Stimulated activated CD4-positive, alpha-beta T cell treated with anti-CD3 and anti-CD28 coated beads, Interleukin-12 subunit alpha, Interleukin-12 subunit beta, amount 100 ng/mL, for 24 hours (primary cell): Measurements from ENCODE around the gene HBM.
A peak's percentile ranks its signal among the peaks of the same experiment; 100 is the strongest.
"Not testable (repeated sequence)": the region's sequence is repeated elsewhere in the genome, so short reads cannot be mapped to it uniquely, and the experiment has no call there.

ENCODE experiments used
- DNase-seq, 2 experiments: peaks; one replicate each; pipeline ENCODE4 v3.0.0-alpha.2; 2020; ENCODE audit warnings: low read depth in 2 of 2

HBM gene

DNA sequence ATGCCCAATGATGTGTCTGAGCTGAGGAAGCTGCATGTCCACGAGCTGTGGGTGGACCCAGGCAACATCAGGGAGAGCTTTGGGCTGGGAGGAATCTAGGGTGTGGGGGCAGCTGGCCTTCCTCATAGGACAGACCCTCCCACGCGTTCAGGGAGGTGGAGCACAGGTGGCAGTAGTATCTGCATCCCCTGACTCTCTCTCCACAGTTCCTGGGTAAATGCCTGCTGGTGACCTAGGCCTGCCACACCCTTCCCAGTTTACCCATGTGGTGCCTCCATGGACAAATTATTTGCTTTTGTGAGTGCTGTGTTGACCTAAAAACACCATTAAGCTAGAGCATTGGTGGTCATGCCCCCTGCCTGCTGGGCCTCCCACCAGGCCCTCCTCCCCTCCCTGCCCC lies 3.2 kb downstream of the HBM start:
- no peak for DNase-seq

DNA sequence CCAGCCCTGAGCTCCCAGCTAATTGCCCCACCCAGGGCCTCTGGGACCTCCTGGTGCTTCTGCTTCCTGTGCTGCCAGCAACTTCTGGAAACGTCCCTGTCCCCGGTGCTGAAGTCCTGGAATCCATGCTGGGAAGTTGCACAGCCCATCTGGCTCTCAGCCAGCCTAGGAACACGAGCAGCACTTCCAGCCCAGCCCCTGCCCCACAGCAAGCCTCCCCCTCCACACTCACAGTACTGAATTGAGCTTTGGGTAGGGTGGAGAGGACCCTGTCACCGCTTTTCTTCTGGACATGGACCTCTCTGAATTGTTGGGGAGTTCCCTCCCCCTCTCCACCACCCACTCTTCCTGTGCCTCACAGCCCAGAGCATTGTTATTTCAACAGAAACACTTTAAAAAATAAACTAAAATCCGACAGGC lies 4.3 kb downstream of the HBM start:
- DNase-seq = not testable (repeated sequence)

DNA sequence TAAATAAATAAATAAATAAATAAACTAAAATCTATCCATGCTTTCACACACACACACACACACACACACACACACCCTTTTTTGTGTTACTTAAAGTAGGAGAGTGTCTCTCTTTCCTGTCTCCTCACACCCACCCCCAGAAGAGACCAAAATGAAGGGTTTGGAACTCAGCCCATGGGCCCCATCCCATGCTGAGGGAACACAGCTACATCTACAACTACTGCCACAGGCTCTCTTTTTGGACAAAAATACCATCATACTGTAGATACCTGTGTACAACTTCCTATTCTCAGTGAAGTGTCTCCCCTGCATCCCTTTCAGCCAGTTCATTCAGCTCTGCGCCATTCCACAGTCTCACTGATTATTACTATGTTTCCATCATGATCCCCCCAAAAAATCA lies 5.0 kb downstream of the HBM start:
- DNase-seq = no peak

DNA sequence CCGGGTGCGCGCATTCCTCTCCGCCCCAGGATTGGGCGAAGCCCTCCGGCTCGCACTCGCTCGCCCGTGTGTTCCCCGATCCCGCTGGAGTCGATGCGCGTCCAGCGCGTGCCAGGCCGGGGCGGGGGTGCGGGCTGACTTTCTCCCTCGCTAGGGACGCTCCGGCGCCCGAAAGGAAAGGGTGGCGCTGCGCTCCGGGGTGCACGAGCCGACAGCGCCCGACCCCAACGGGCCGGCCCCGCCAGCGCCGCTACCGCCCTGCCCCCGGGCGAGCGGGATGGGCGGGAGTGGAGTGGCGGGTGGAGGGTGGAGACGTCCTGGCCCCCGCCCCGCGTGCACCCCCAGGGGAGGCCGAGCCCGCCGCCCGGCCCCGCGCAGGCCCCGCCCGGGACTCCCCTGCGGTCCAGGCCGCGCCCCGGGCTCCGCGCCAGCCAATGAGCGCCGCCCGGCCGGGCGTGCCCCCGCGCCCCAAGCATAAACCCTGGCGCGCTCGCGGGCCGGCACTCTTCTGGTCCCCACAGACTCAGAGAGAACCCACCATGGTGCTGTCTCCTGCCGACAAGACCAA lies 6.7 kb downstream of the HBM start, which contains the start of gene HBA2:
Gene HBA2 (plus strand): TSS at position 503 of the 568 bp plus-strand sequence. CDS start 37 bp downstream, at position 540.
- DNase-seq = not testable (repeated sequence)

GRCh38 chr16:173211-173854 lies 7.6 kb downstream of the HBM start:
- DNase-seq = not testable (repeated sequence)

- not testable (repeated sequence) for DNase-seq
Measured at GRCh38 chr16:173928-174769, 8.4 kb downstream of the HBM start.

DNA sequence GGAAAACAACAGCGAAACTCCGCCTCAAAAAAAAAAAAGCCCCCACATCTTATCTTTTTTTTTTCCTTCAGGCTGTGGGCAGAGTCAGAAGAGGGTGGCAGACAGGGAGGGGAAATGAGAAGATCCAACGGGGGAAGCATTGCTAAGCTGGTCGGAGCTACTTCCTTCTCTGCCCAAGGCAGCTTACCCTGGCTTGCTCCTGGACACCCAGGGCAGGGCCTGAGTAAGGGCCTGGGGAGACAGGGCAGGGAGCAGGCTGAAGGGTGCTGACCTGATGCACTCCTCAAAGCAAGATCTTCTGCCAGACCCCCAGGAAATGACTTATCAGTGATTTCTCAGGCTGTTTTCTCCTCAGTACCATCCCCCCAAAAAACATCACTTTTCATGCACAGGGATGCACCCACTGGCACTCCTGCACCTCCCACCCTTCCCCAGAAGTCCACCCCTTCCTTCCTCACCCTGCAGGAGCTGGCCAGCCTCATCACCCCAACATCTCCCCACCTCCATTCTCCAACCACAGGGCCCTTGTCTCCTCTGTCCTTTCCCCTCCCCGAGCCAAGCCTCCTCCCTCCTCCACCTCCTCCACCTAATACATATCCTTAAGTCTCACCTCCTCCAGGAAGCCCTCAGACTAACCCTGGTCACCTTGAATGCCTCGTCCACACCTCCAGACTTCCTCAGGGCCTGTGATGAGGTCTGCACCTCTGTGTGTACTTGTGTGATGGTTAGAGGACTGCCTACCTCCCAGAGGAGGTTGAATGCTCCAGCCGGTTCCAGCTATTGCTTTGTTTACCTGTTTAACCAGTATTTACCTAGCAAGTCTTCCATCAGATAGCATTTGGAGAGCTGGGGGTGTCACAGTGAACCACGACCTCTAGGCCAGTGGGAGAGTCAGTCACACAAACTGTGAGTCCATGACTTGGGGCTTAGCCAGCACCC lies 9.5 kb downstream of the HBM start:
- no peak for DNase-seq

DNA sequence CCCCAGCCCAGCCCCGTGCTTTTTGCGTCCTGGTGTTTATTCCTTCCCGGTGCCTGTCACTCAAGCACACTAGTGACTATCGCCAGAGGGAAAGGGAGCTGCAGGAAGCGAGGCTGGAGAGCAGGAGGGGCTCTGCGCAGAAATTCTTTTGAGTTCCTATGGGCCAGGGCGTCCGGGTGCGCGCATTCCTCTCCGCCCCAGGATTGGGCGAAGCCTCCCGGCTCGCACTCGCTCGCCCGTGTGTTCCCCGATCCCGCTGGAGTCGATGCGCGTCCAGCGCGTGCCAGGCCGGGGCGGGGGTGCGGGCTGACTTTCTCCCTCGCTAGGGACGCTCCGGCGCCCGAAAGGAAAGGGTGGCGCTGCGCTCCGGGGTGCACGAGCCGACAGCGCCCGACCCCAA lies 10.2 kb downstream of the HBM start:
- not testable (repeated sequence) for DNase-seq

DNA sequence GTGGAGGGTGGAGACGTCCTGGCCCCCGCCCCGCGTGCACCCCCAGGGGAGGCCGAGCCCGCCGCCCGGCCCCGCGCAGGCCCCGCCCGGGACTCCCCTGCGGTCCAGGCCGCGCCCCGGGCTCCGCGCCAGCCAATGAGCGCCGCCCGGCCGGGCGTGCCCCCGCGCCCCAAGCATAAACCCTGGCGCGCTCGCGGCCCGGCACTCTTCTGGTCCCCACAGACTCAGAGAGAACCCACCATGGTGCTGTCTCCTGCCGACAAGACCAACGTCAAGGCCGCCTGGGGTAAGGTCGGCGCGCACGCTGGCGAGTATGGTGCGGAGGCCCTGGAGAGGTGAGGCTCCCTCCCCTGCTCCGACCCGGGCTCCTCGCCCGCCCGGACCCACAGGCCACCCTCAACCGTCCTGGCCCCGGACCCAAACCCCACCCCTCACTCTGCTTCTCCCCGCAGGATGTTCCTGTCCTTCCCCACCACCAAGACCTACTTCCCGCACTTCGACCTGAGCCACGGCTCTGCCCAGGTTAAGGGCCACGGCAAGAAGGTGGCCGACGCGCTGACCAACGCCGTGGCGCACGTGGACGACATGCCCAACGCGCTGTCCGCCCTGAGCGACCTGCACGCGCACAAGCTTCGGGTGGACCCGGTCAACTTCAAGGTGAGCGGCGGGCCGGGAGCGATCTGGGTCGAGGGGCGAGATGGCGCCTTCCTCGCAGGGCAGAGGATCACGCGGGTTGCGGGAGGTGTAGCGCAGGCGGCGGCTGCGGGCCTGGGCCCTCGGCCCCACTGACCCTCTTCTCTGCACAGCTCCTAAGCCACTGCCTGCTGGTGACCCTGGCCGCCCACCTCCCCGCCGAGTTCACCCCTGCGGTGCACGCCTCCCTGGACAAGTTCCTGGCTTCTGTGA lies 11.0 kb downstream of the HBM start, which contains the start of gene HBA1:
Gene HBA1 (plus strand): TSS at position 204 of the 906 bp plus-strand sequence. CDS start 37 bp downstream, at position 241.
- not testable (repeated sequence) for DNase-seq

GRCh38 chr16:177394-177822 lies 11.6 kb downstream of the HBM start:
- DNase-seq = no peak

DNA sequence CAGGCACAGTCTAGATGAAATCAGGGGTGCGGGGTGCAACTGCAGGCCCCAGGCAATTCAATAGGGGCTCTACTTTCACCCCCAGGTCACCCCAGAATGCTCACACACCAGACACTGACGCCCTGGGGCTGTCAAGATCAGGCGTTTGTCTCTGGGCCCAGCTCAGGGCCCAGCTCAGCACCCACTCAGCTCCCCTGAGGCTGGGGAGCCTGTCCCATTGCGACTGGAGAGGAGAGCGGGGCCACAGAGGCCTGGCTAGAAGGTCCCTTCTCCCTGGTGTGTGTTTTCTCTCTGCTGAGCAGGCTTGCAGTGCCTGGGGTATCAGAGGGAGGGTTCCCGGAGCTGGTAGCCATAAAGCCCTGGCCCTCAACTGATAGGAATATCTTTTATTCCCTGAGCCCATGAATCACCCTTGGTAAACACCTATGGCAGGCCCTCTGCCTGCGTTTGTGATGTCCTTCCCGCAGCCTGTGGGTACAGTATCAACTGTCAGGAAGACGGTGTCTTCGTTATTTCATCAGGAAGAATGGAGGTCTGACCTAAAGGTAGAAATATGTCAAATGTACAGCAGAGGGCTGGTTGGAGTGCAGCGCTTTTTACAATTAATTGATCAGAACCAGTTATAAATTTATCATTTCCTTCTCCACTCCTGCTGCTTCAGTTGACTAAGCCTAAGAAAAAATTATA lies 12.3 kb downstream of the HBM start:
- no peak for DNase-seq

DNA sequence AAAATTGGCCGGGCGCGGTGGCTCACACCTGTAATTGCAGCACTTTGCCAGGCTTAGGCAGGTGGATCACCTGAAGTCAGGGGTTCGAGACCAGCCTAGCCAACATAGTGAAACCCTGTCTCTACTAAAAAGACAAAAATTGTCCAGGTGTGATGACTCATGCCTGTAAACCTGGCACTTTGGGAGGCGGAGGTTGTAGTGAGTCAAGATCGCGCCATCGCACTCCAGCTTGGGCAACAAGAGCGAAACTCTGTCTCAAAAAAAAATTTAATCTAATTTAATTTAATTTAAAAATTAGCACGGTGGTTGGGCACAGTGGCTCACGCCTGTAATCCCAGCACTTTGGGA lies 12.9 kb downstream of the HBM start:
- DNase-seq = no peak

DNA sequence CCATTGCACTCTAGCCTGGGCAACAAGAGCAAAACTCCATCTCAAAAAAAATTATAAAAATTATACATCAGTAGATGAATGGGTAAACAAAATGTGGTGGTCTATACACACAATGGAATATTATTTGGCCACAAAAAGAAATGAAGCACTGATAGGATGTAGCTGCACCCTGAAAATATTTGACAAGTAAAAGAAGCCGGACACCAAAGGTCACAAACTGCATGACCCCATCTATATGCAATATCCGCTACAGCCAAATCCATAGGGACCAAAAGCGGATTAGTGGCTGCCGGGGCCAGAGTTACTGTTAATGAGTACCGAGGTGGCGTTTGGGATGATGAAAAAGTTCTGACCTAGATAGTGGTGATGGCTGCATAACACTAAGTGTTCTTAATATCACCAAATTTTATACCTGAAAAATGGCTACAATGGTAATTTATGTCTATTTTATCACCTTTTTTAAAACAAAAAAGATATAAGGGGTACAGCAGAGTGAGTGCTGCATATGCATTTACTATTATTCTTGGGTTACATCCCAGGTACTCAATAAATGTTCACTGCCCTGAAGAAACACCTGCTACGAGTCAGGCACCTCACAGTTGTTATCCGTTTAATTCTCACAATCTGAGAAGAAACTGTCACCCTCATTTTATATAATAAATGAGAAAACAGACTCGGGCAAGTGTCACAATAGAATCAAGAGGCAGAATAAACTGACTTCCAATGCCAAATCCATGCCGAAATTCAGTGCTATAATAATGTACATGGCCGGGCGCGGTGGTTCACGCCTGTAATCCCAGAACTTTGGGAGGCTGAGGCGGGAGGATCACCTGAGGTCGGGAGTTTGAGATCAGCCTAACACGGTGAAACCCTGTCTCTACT lies 13.7 kb downstream of the HBM start:
- DNase-seq = no peak

DNA sequence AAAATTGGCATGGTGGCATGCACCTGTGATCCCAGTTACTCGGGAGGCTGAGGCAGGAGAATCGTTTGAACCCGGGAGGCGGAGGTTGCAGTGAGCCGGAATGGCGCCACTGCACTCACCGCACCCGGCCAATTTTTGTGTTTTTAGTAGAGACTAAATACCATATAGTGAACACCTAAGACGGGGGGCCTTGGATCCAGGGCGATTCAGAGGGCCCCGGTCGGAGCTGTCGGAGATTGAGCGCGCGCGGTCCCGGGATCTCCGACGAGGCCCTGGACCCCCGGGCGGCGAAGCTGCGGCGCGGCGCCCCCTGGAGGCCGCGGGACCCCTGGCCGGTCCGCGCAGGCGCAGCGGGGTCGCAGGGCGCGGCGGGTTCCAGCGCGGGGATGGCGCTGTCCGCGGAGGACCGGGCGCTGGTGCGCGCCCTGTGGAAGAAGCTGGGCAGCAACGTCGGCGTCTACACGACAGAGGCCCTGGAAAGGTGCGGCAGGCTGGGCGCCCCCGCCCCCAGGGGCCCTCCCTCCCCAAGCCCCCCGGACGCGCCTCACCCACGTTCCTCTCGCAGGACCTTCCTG lies 14.4 kb downstream of the HBM start, which contains the start of gene HBQ1:
Gene HBQ1 (plus strand): TSS at position 359 of the 575 bp plus-strand sequence. CDS start 28 bp downstream, at position 387.
- DNase-seq = peak in 1 of 2 experiments; percentile 24

GRCh38 chr16:180681-181564 lies 15.1 kb downstream of the HBM start:
- DNase-seq = peak in 1 of 2 experiments; percentile 82

GRCh38 chr16:181565-182021 lies 15.8 kb downstream of the HBM start:
- DNase-seq = peak in 1 of 2 experiments; percentile 71

DNA sequence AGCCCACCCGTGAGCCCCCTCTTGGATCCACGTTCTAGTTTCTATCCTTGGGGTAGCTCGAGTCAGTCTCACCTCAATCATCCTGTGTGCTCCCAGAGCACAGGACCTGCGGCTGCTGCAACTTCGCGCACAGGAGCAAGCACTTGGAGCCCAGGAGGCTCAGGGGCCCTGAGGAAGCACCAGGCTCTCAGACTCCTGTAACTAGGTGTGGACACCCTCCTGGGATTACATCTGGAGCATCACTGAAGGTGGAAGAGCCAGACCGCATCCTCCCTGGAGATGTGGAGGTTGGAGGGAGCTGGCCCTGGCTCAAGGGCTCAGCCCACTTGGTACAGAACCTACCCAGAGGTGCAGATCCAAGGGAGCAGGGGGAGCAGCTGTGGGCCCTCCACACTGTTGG lies 17.2 kb downstream of the HBM start:
- no peak for DNase-seq
